HepG2 (cell line): ENCODE measurements around the gene PLEKHS1. TPM values are rescaled to one million over a fixed set of nuclear protein-coding genes. Genes with fewer than 3 reads are reported as not detected.

Experiments
- ATAC-seq: fragments of 200-7000 bp; cut with Tn5 transposase; 3 replicates; pipeline ENCODE4 v1.9.1; 2020; ENCODE audit warnings: mild to moderate bottlenecking, moderate library complexity
- BruUV-seq: library from RNA; stranded (reverse); fragments of 400-500 nt; replicated peaks from 2 replicates; lab custom pipeline; 2021; lab: Mats Ljungman, UMichigan
- CTCF ChIA-PET: fragments of 300-600 bp; formaldehyde crosslinking; extraction: SDS; loops from one replicate; lab custom pipeline; 2021; ENCODE audit warnings: low total read pairs, inconsistent platforms, low intra/inter-chr PET ratio; lab: Yijun Ruan, JAX
- POLR2A ChIA-PET: fragments of 350-600 bp; sonication (Branson Sonifier 250); formaldehyde crosslinking; loops from one replicate; lab custom pipeline; 2020; ENCODE audit warnings: antibody characterized with exemption, inconsistent platforms; lab: Yijun Ruan, JAX
- DNase-seq: peaks from one replicate; pipeline ENCODE4 v3.0.0-alpha.2; 2015; ENCODE audit warnings: low spot score
- FAIRE-seq: peaks from 3 replicates; lab custom pipeline; 2011; peaks lifted over from hg19 to GRCh38; lab: Jason Lieb, UNC
- H2AFZ ChIP-seq: one replicate; pipeline ENCODE4 v1.6.1; 2011; ENCODE audit warnings: low read length, inconsistent platforms
- H3K27ac ChIP-seq: fragments of 300-600 bp; 3 replicates; pipeline ENCODE4 v1.8.0; 2011; ENCODE audit warnings: mixed run types, mild to moderate bottlenecking, mixed read lengths, low read length, inconsistent platforms; ENCODE audit not compliant: insufficient read depth; ENCODE audit errors: extremely low read length
- H3K27me3 ChIP-seq, 2 experiments: fragments of 200-600 bp in 1 of 2; 2 replicates in 1 of 2; 3 replicates in 1 of 2; pipeline versions ENCODE4 v1.6.0 to v1.8.0; 2011; ENCODE audit warnings: low read length in 2 of 2, mild to moderate bottlenecking in 2 of 2, moderate library complexity in 2 of 2, inconsistent platforms in 1 of 2; ENCODE audit not compliant: insufficient read depth in 2 of 2, control insufficient read depth in 1 of 2
- H3K36me3 ChIP-seq, 2 experiments: fragments of 200-600 bp in 1 of 2; replicated peaks in 1 of 2; 2 replicates in 1 of 2; 3 replicates in 1 of 2; pipeline versions ENCODE4 v1.5.1 to v1.8.0; 2011; ENCODE audit warnings: low read length in 2 of 2, inconsistent platforms in 1 of 2; ENCODE audit not compliant: insufficient read depth in 2 of 2, control insufficient read depth in 1 of 2
- H3K4me1 ChIP-seq: 2 replicates; pipeline ENCODE4 v1.5.1; 2012; ENCODE audit warnings: low read length, inconsistent platforms; ENCODE audit not compliant: insufficient read depth
- H3K4me2 ChIP-seq: 2 replicates; pipeline ENCODE4 v1.6.0; 2011; ENCODE audit warnings: low read depth, low read length, inconsistent platforms
- H3K4me3 ChIP-seq, 3 experiments: fragments of 200-600 bp in 1 of 3; sonication (generic), shearing (Covaris generic) in 1 of 3; replicated peaks in 1 of 3; 2 replicates each; pipeline ENCODE4 v1.5.1; 2011 to 2016; ENCODE audit warnings: low read length in 3 of 3, inconsistent platforms in 2 of 3, low read depth in 2 of 3, mild to moderate bottlenecking in 2 of 3, control low read depth in 1 of 3, mixed read lengths in 1 of 3; ENCODE audit not compliant: insufficient read depth in 1 of 3
- H3K79me2 ChIP-seq: one replicate; pipeline ENCODE4 v1.6.1; 2011; ENCODE audit warnings: low read length, inconsistent platforms; ENCODE audit not compliant: insufficient read depth
- H3K9ac ChIP-seq: 2 replicates; pipeline ENCODE4 v1.6.0; 2011; ENCODE audit warnings: mild to moderate bottlenecking, low read depth, low read length, inconsistent platforms; ENCODE audit not compliant: insufficient read depth
- H3K9me3 ChIP-seq: 2 replicates; pipeline ENCODE4 v1.5.1; 2012; ENCODE audit warnings: mild to moderate bottlenecking, low read length
- H4K20me1 ChIP-seq: 2 replicates; pipeline ENCODE4 v1.6.0; 2011; ENCODE audit warnings: inconsistent platforms, mild to moderate bottlenecking, low read length, moderate library complexity; ENCODE audit not compliant: insufficient read depth
- JUN ChIP-seq: sonication (generic); formaldehyde crosslinking; IDR thresholded peaks from 2 replicates; pipeline ENCODE4 v1.4.0; 2020; ENCODE audit warnings: mild to moderate bottlenecking, missing genetic modification reagents
- KDM6A ChIP-seq: IDR thresholded peaks from 2 replicates; pipeline ENCODE4 v1.6.1; 2016; ENCODE audit warnings: low read depth
- MBNL3 ChIP-seq: fragments of 250-450 bp; sonication (Bioruptor Pico); conservative IDR thresholded peaks from 2 replicates; pipeline ENCODE4 v1.8.0; 2022; ENCODE audit warnings: mild to moderate bottlenecking, inconsistent platforms
- RCOR2 ChIP-seq: IDR thresholded peaks from 2 replicates; pipeline ENCODE4 v1.6.1; 2016; ENCODE audit warnings: missing biosample characterization, missing genetic modification reagents
- SAP130 ChIP-seq: IDR thresholded peaks from 2 replicates; pipeline ENCODE4 v1.6.1; 2016; ENCODE audit warnings: low read depth
- ZNF10 ChIP-seq: sonication (generic); formaldehyde crosslinking; IDR thresholded peaks from 2 replicates; pipeline ENCODE4 v1.4.0; 2020; ENCODE audit warnings: mild to moderate bottlenecking, low read depth, missing genetic modification reagents, borderline replicate concordance
- ZNF33A ChIP-seq: sonication (generic); formaldehyde crosslinking; IDR thresholded peaks from 2 replicates; pipeline ENCODE4 v1.5.1; 2020; ENCODE audit warnings: missing genetic modification reagents, mild to moderate bottlenecking, moderate library complexity, borderline replicate concordance
- WGBS: methylation state at CpG from one replicate; pipeline ENCODE4 v1.1.6; 2017; ENCODE audit warnings: low lambda C conversion rate; 5-methylcytosine and 5-hydroxymethylcytosine counted together
- in situ Hi-C: cut with HindIII; loops from 2 replicates; pipeline ENCODE4 v1.10.0; 2017; ENCODE audit warnings: low pct_unique_long_range_greater_than_20kb; ENCODE audit not compliant: extremely low pct_ligation_motif_present
- intact Hi-C: fragments of 100-400 bp; cut with micrococcal nuclease; formaldehyde crosslinking; loops from one replicate; pipeline ENCODE4 v1.10.0; 2022; ENCODE audit not compliant: unreplicated experiment
- polyA plus RNA-seq, 8 experiments: library from polyadenylated mRNA; depleted of rRNA in 3 of 8; stranded (reverse) in 7 of 8; unstranded in 1 of 8; fragments of >200 nt; fragmentation: Illumina TruSeq in 4 of 8; extraction: Trizol in 4 of 8; gene quantifications; 2 replicates each; pipeline versions ENCODE4 v1.2.1 to v1.2.3, GENCODE V29; 2011 to 2016; ENCODE audit warnings: low read depth in 4 of 8, missing spikeins in 1 of 8, mixed read lengths in 1 of 8; ENCODE audit not compliant: insufficient read depth in 1 of 8
- total RNA-seq, 5 experiments: library from RNA; depleted of rRNA; stranded (reverse); fragments of >200 nt; fragmentation: Illumina TruSeq; extraction: Trizol; gene quantifications; 2 replicates each; pipeline ENCODE4 v1.2.3, GENCODE V29; 2016; ENCODE audit warnings: low read depth in 1 of 5
- TF ChIP-seq, protein P1 (sequence below): sonication (generic); formaldehyde crosslinking; conservative IDR thresholded peaks from 2 replicates; pipeline ENCODE4 v1.8.0; 2022; ENCODE audit warnings: missing genetic modification reagents
- TF ChIP-seq, protein P2 (sequence below): sonication (generic); formaldehyde crosslinking; IDR thresholded peaks from 2 replicates; pipeline ENCODE4 v1.8.0; 2022; ENCODE audit warnings: mild to moderate bottlenecking, missing genetic modification reagents, moderate library complexity

PLEKHS1 gene
- total and polyA plus RNA-seq, 2 of the 13 experiments (the other 11 are each of a cell fraction or from before 2014, with no cell fraction given), result not detected

- no peaks in the 10 kb centered on the region for H4K20me1 ChIP-seq
These were observed 40.3 kb upstream of the PLEKHS1 start for GRCh38 chr10:113711142-113711541.

GRCh38 chr10:113712024-113712423, 39.5 kb upstream of the PLEKHS1 start:
- H3K36me3 ChIP-seq, result peaks cover 2 to 3% of the 10 kb centered on the region in 2 experiments; a peak in 3 of 5 replicates
- no peaks in the 10 kb centered on the region for H3K27me3 ChIP-seq
- in situ Hi-C loops (no loop called here), intact Hi-C loops (no loop called here)
- ATAC-seq (no peak), DNase-seq (no peak), FAIRE-seq (no peak)
- ChIA-PET POLR2A (no interaction called here), CTCF (no interaction called here)
- H3K9ac ChIP-seq, result no peak overlapping the region
- TF ChIP-seq, protein P1, sequence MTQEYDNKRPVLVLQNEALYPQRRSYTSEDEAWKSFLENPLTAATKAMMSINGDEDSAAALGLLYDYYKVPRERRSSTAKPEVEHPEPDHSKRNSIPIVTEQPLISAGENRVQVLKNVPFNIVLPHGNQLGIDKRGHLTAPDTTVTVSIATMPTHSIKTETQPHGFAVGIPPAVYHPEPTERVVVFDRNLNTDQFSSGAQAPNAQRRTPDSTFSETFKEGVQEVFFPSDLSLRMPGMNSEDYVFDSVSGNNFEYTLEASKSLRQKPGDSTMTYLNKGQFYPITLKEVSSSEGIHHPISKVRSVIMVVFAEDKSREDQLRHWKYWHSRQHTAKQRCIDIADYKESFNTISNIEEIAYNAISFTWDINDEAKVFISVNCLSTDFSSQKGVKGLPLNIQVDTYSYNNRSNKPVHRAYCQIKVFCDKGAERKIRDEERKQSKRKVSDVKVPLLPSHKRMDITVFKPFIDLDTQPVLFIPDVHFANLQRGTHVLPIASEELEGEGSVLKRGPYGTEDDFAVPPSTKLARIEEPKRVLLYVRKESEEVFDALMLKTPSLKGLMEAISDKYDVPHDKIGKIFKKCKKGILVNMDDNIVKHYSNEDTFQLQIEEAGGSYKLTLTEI, result no peak
- no peak overlapping the region for H3K27ac ChIP-seq
- no peak overlapping the region for H2AFZ ChIP-seq
- H3K9me3 ChIP-seq, result no peaks in the 10 kb centered on the region
- H3K4me1 ChIP-seq, result no peaks in the 10 kb centered on the region
- no peaks in the 10 kb centered on the region for H3K79me2 ChIP-seq
- BruUV-seq, result no TSS peak
- H3K4me2 ChIP-seq, result no peak overlapping the region
- no peaks in the 10 kb centered on the region for H4K20me1 ChIP-seq
- no peak overlapping the region for H3K4me3 ChIP-seq
- WGBS, result 97% methylated on average over 3 of the region's 3 CpGs

More at GRCh38 chr10:113711142-113711541, 40.3 kb upstream of the PLEKHS1 start:
- intact Hi-C loops, result no loop called here
- no peak for TF ChIP-seq RCOR2 (CRISPR knock-in tag)
- no peak for TF ChIP-seq ZNF33A
- TF ChIP-seq KDM6A (CRISPR knock-in tag), result no peak
- no peak for TF ChIP-seq ZNF10 (CRISPR knock-in tag)
- TF ChIP-seq SAP130 (CRISPR knock-in tag), result no peak
- no peak for TF ChIP-seq JUN (CRISPR knock-in tag)
- TF ChIP-seq, protein P2, sequence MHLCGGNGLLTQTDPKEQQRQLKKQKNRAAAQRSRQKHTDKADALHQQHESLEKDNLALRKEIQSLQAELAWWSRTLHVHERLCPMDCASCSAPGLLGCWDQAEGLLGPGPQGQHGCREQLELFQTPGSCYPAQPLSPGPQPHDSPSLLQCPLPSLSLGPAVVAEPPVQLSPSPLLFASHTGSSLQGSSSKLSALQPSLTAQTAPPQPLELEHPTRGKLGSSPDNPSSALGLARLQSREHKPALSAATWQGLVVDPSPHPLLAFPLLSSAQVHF (CRISPR knock-in tag), result no peak
- no peak for TF ChIP-seq MBNL3 (CRISPR knock-in tag)
- 85% methylated on average over 2 of the region's 2 CpGs for WGBS
- DNase-seq (no peak), ATAC-seq (no peak), FAIRE-seq (no peak)
- Histone ChIP-seq H3K27me3 (no peaks in the 10 kb centered on the region), H3K79me2 (no peaks in the 10 kb centered on the region), H3K4me3 (no peak overlapping the region), H3K27ac (no peak overlapping the region), H3K9ac (no peak overlapping the region), H3K4me2 (no peak overlapping the region), H3K36me3 (peaks cover 0 to 3% of the 10 kb centered on the region in 2 experiments; a peak in 2 of 5 replicates), H2AFZ (no peak overlapping the region), H3K4me1 (no peaks in the 10 kb centered on the region), H3K9me3 (no peaks in the 10 kb centered on the region)
- ChIA-PET POLR2A (no interaction called here), CTCF (no interaction called here)
- in situ Hi-C loops, result no loop called here
- BruUV-seq, result no TSS peak
